ES-I3 (cell line): Measurements from ENCODE around the gene MCF2L.

ENCODE experiments used
- H3K36me3 ChIP-seq: 2 replicates; pipeline ENCODE4 v1.6.1; 2013; ENCODE audit warnings: mild to moderate bottlenecking, low read length, control low read depth, moderate library complexity; ENCODE audit not compliant: insufficient read depth
- H3K4me1 ChIP-seq: 2 replicates; pipeline ENCODE4 v1.6.1; 2013; ENCODE audit warnings: mild to moderate bottlenecking, control low read depth, low read length; ENCODE audit not compliant: insufficient read depth
- H3K9ac ChIP-seq: 2 replicates; pipeline ENCODE4 v1.6.1; 2013; ENCODE audit warnings: low read depth, mild to moderate bottlenecking, low read length, moderate library complexity
- H3K9me3 ChIP-seq: 2 replicates; pipeline ENCODE4 v1.6.1; 2013; ENCODE audit warnings: mild to moderate bottlenecking, low read length, moderate library complexity; ENCODE audit not compliant: control insufficient read depth, insufficient read depth

The MCF2L gene

DNA sequence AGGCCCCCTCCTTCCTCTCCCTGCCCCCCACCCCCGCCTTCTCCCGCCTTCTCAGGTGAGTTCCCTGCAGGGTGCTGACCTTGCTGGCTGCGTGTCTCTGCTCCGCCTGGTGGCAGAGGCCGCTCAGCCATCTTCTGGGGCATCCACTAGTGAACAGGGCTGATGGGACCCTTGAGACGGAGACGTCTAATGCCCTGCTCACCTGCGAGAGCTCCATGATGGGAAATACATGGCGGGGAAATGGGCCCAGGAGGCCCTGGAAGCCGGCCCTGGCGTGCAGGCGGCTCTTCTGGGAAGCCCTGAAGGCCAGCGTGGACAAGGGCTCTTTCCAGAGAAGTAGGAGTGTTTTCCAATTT, 121.4 kb downstream of the MCF2L start:
- Histone ChIP-seq H3K9ac (no peak overlapping the region), H3K4me1 (no peaks in the 10 kb centered on the region), H3K9me3 (no peaks in the 10 kb centered on the region), H3K36me3 (no peaks in the 10 kb centered on the region)

DNA sequence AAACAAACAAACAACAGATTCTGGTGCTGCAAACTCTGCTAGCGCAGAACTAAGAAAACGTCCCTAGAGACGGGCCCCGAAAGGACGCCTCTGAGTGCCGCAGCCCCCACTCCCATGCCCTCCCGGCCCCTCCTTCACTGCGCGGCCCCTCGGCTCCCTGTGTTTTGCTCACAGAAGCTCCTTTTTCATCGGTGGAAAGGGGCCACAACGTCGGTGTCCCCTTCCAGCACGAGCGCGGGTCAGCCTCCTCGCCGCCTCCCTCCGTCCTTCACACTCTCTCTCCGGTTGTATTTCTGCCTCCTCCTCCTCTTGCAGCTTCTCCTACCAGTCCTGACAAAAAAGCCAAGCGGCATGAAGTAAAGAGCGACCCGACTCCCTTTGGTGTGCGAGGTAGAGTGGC, 121.8 kb downstream of the MCF2L start:
- Histone ChIP-seq H3K36me3 (no peaks in the 10 kb centered on the region), H3K4me1 (no peaks in the 10 kb centered on the region), H3K9me3 (no peaks in the 10 kb centered on the region), H3K9ac (no peak overlapping the region)

DNA sequence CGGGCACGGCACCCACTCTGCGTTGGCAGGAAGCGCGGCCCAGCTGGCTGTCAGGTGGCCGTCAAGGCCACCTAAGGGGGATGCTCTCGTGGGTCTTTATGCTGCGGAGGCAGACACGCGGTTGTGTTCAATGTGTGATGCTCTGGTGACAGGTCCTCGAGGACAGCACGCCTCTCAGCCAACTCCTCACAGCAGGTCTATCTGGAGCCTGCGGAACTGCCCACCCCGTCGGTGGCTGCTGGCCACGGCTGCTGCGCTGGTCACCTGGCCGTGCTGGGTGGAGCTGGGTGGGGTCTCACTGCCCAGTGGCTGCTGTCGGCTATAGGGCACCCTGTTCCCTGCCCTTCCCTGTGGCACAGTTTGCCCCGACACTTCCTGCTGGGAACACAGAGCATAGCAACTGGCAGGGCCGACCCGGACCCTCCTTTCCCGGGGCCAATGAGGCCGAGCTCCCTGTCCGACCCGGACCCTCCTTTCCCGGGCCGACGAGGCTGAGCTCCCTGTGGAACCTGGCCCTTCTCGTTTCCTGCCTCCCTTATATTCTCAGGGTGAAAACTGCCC, 122.3 kb downstream of the MCF2L start:
- Histone ChIP-seq H3K9me3 (no peaks in the 10 kb centered on the region), H3K4me1 (no peaks in the 10 kb centered on the region), H3K9ac (no peak overlapping the region), H3K36me3 (no peaks in the 10 kb centered on the region)

DNA sequence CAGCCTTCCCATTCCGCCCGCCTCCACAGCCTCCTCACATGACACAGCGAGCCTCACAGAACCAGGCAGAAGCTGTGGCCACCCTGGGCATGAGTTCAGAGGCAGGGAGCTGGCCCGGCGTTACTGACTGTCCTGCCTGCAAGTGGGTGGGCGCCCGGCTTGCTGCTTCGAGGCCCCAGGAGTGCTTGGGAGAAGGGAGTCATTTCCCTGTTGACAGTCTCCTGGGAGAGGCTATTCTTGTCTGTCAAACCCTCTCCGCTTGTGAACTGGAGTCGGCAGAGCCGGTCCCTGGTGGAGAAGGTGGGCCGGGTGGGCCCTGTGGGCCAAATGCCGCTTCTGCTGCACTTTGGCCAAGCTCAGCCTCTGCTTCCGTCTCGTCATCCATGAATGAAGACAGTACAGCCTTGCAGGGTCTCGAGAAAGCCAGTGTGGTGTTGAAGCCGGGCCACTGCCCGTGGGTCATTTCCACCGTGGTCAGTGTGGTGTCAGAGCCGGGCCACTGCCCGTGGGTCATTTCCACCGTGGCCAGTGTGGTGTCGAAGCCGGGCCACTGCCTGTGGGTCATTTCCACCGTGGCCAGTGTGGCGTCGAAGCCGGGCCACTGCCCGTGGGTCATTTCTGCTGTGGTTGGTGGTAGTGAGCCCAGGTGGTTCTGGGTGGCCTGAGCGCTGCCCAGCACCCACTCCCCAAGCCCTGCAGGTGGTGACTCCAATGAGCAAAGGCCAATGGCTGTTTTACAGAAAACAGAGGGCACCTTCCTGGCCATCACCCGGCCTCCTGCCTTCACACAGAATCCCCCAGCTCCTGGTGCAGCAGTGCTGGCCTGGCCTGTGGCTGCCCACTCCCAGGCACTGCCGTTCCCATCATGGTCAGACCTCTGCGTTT, 123.1 kb downstream of the MCF2L start:
- no peak overlapping the region for H3K9ac ChIP-seq
- no peaks in the 10 kb centered on the region for H3K36me3 ChIP-seq
- no peaks in the 10 kb centered on the region for H3K9me3 ChIP-seq
- no peaks in the 10 kb centered on the region for H3K4me1 ChIP-seq

DNA sequence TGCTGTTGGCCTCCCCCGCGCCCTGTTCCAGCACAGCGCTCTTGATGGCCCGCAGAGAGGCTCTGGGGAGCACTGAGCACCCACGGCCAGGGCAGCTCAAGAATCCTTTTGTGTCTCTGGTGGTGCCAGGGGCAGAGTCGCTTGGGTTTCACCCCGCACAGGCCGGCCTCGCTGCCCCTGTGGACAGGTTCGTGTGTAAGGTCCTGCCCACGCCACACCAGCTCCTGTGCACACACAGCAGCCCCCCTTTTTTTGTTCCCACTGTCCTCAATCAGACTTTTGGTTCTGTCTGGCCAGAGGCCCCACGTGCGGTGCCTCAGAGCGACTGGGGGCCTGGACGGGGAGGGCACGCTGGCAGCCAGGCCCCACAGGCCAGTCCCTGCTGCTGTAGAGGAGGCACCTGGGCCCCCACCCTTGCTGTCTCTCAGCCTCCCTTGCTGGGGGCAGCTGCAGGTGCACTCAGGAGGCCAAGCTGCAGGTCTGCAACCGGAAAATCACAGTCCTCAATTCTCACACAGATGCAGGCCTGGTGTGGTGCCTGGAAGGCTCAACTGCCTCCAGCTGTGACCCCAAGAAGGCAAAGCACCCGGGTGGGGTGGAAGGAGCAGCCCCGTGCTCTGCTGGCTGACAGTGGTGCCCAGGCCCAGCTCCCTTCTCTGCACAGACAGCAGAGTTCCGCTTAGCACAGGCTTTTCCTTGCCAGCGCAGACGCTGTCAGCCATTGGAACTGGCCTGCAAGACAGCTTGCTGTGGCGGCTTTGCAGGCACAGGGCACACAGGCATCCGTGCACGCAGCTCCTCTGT, 124.0 kb downstream of the MCF2L start:
- no peaks in the 10 kb centered on the region for H3K9me3 ChIP-seq
- H3K4me1 ChIP-seq: no peaks in the 10 kb centered on the region
- no peak overlapping the region for H3K9ac ChIP-seq
- no peaks in the 10 kb centered on the region for H3K36me3 ChIP-seq

DNA sequence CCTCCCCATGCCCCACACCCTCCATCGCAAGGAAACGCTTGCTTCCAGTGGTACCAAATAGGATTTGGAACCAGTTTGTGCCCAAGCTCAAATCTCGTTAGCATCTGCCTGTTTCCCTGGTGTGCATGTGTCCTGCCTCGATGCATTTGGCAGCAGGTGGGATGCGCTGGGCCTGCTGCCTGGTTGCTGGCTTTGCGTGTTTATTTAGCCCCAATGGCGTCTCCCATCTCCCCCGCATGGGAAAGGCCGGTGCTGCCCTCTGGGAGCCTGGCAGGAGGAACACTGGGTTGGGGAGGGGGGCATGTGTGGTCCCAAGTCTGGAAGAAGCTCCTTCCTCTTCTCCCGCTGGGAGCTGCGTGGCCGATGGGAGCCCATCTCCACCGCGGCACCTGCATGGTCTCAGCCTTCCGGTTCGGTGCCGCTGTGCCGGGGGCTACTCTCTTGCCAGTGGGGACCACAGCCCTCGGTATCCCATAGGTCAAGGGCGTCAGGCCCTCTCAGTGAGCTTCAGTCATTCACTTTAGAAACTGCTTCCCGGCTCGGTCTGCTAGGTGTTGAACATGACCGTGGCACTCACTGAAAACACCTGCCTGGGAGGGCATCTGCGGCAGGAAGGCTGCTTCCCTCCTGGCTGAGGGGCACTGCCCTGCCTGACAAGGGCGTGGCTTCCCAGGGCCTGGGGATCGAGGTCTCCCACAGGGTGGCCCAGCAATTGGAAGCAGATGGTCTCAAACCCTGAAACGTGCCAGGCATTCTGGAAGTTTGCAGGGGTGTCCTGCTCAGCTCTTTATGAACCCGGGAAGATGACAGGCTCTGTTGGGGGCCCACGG, 124.8 kb downstream of the MCF2L start:
- no peaks in the 10 kb centered on the region for H3K9me3 ChIP-seq
- H3K4me1 ChIP-seq: no peaks in the 10 kb centered on the region
- H3K36me3 ChIP-seq: no peaks in the 10 kb centered on the region
- H3K9ac ChIP-seq: no peak overlapping the region

DNA sequence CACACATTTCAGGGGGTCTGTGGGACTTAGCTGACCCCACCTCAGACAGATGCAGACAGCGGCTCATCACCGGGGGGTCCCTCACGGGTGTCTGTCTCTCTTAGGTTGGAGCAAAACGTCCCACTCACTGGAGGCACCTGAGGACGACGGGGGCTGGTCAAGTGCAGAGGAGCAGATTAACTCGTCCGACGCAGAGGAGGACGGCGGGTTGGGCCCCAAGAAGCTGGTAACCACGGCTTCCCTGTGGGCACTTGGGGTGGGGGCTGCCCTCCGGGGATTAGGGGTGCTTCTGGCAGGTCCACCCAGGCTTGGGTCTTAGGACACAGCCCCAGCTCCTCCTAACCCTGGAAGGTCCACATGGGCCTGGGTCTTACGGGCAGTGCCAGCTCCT, 125.4 kb downstream of the MCF2L start:
- H3K9me3 ChIP-seq: no peaks in the 10 kb centered on the region
- no peaks in the 10 kb centered on the region for H3K36me3 ChIP-seq
- no peak overlapping the region for H3K9ac ChIP-seq
- H3K4me1 ChIP-seq: no peaks in the 10 kb centered on the region

DNA sequence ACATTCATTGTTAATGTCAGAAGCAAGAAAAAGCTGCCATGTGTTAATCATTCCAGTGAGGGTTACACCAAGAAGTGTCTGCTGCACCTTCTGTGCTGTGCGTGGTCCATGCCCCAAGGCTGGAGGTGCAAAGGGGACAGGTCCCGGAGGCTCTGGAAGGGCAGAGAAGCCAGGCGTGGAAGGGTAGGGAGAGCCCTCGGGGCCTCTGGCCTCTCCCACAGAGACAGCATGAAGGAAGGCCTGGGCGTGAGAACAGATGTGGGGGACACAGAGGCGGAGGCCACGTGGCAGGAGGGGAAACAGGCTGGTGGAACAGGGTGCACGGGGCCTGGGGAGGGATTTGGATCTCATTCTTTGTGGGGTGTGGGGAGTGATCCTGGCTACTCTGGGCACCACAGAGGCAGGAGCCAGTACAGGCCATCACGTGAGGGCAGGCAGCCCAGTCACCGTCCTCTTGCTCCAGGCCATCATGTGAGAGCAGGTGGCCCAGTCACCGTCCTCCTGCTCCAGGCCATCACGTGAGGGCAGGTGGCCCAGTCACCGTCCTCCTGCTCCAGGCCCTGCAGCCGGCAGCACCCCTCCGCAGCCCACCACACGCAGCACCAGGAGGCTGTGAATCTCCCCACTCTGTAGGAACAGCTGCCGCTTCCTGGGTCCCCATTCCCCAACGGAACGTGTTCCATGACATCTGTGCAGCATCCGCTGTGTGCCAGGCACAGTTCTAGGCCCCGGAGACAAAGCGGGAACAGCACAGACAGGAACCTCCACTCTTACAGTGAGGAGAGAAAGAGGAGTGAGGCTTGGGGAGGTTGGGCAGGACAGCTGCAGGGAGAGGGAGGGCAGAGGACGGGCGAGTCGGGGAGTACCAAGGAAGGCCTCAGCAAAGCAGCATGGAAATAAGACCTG, 126.4 kb downstream of the MCF2L start:
- no peaks in the 10 kb centered on the region for H3K36me3 ChIP-seq
- H3K4me1 ChIP-seq: no peaks in the 10 kb centered on the region
- no peak overlapping the region for H3K9ac ChIP-seq
- no peaks in the 10 kb centered on the region for H3K9me3 ChIP-seq

DNA sequence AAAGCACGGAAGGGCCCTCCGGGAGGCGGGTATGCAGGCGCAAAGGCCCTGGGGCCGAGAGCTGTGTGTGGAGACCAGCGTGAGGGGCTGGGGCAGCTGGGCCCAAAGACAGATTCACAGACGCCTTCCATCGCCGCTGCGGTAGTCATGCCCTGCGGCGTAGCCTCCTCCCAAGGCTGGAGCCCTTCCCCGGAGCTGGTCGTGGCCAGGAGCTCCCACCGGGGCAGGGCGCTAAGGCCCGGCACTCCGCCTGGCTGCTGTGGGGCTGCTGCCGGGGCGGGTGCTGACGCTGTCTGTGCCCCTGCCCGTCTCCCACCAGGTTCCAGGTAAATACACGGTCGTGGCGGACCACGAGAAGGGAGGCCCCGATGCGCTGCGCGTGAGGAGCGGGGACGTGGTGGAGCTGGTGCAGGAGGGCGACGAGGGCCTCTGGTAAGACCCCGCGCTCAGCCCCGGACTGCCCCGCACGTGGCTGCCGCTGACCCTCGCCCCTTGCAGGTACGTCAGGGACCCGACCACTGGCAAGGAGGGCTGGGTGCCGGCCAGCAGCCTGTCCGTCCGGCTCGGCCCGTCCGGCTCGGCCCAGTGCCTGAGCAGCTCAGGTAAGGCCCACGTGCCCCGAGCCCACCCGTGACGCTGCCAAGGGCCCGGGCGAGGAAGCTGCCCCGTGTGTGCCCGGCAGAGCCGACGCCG, 127.2 kb downstream of the MCF2L start:
- H3K36me3 ChIP-seq: no peaks in the 10 kb centered on the region
- no peaks in the 10 kb centered on the region for H3K4me1 ChIP-seq
- no peaks in the 10 kb centered on the region for H3K9me3 ChIP-seq
- H3K9ac ChIP-seq: no peak overlapping the region

DNA sequence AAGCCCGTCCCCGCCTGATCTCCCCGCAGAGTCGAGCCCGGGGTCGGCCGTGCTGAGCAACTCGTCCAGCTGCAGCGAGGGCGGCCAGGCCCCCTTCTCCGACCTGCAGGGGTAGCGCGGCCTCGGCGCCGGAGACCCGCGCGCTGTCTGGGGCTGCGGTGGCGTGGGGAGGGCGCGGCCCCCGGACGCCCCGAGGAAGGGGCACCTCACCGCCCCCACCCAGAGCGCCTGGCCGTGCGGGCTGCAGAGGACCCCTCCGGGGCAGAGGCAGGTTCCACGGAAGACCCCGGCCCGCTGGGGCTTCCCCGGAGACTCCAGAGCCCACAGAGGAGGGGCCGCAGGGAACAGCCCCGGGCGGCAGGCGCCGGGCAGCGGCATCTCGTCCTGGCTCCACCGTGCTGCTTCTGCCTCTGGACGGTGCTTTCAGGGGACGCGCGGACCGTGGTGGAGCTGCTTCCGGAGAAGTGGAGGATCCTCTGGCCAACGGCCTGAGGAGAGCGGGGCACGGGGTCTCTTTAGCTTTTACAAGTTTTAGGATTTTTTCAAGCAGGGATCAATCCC, 127.8 kb downstream of the MCF2L start:
- Histone ChIP-seq H3K9ac (no peak overlapping the region), H3K36me3 (no peaks in the 10 kb centered on the region), H3K9me3 (no peaks in the 10 kb centered on the region), H3K4me1 (no peaks in the 10 kb centered on the region)

DNA sequence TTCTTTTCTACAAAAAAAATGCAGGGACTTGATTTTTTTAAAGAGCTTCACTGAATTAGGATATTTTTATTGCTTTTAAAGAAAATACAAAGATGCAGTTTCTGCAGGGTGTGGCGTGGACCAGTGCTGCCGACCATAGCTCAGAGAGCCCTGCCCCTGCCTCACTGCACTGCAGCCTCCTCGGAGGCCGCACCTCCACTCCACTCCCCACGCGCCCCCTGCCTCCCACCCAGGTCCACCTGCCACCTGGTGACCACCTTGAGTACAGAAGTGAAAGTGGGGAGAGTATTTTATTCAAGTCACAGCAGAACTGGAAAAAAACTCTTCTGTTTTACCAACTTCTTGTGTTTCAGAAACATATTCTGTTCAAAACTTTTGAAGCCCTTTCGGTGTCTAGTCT, 128.6 kb downstream of the MCF2L start:
- H3K36me3 ChIP-seq: no peaks in the 10 kb centered on the region
- H3K4me1 ChIP-seq: no peaks in the 10 kb centered on the region
- no peak overlapping the region for H3K9ac ChIP-seq
- no peaks in the 10 kb centered on the region for H3K9me3 ChIP-seq

DNA sequence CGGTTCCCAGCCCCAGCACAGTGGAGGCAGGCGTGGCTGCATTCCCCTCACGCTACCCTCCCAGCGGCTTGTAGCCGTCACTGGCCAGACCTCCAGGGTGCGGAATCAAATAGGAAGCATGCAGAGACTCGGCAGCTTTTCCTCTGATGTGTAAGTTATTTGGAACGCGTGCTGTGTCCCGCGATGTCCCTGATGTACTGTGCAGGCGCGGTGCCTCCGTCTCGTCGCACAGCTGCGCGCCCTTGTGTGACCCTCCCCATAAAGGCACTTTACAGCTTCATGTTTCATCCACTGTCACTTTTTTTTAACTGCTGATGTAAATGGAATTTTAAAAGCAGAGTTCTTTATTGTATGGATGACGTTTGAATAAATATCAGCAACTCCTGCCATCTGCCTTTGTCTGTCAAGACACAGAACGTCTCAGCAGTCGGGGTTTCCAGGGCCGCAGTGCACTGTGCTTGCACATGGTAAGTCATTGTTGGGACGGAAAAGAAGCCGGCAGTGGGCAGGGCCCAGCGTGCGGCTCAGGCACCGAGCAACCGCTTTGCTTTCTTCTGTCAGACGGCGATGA, 129.2 kb downstream of the MCF2L start:
- Histone ChIP-seq H3K36me3 (no peaks in the 10 kb centered on the region), H3K9ac (no peak overlapping the region), H3K4me1 (no peaks in the 10 kb centered on the region), H3K9me3 (no peaks in the 10 kb centered on the region)
